ENCODE data around the gene VOPP1. TPM values are rescaled to one million over a fixed set of nuclear protein-coding genes. Genes with fewer than 3 reads are reported as not detected.
A peak's percentile ranks its signal among the peaks of the same experiment; 100 is the strongest.

Gene VOPP1
- total RNA-seq, 4 donors from 2014 or later: 63.9 to 79.2 (median 72.4) TPM

GRCh38 chr7:55469721-55470120 lies 102.6 kb downstream of the VOPP1 start:
- peak overlapping the region in 3 of 4 donors; percentile 34 to 69 (median 49) for H3K27ac ChIP-seq
- DNase-seq: peak in 1 of 3 donors; percentile 14
- H3K9me3 ChIP-seq: no peaks in the 10 kb centered on the region
- no peaks in the 10 kb centered on the region for H3K27me3 ChIP-seq
- peaks cover 0 to 30% (median 0%) of the 10 kb centered on the region in 3 donors for H3K36me3 ChIP-seq
- H3K4me3 ChIP-seq: no peak overlapping the region
- TF ChIP-seq CTCF (IDR thresholded peaks at IDR 0.05) (no peak), POLR2A (IDR thresholded peaks at IDR 0.05) (no peak)
- H3K4me1 ChIP-seq: peaks cover 0 to 4% (median 0%) of the 10 kb centered on the region in 4 donors

GRCh38 chr7:55469271-55469681 lies 103.0 kb downstream of the VOPP1 start:
- DNase-seq: peak in 2 of 3 donors; percentile 62 to 68
- Histone ChIP-seq H3K36me3 (peaks cover 0 to 34% (median 0%) of the 10 kb centered on the region in 3 donors), H3K4me1 (peaks cover 0 to 4% (median 0%) of the 10 kb centered on the region in 4 donors), H3K27ac (peak overlapping the region in 3 of 4 donors; percentile 34 to 69 (median 49)), H3K9me3 (no peaks in the 10 kb centered on the region), H3K27me3 (no peaks in the 10 kb centered on the region), H3K4me3 (no peak overlapping the region)
- TF ChIP-seq POLR2A (IDR thresholded peaks at IDR 0.05) (no peak), CTCF (IDR thresholded peaks at IDR 0.05) (no peak)

- peaks cover 0 to 4% (median 0%) of the 10 kb centered on the region in 4 donors for H3K4me1 ChIP-seq
- TF ChIP-seq POLR2A (IDR thresholded peaks at IDR 0.05): no peak
- TF ChIP-seq CTCF (IDR thresholded peaks at IDR 0.05): no peak
- H3K36me3 ChIP-seq: peaks cover 0 to 37% (median 0%) of the 10 kb centered on the region in 3 donors
- H3K4me3 ChIP-seq: no peak overlapping the region
- DNase-seq: peak in 1 of 3 donors; percentile 10
- H3K9me3 ChIP-seq: no peaks in the 10 kb centered on the region
- peak overlapping the region in 3 of 4 donors; percentile 6 to 69 (median 33) for H3K27ac ChIP-seq
- no peaks in the 10 kb centered on the region for H3K27me3 ChIP-seq
These were observed 103.8 kb downstream of the VOPP1 start for GRCh38 chr7:55468495-55468894.

GRCh38 chr7:55467047-55467593 lies 105.2 kb downstream of the VOPP1 start:
- H3K9me3 ChIP-seq: no peaks in the 10 kb centered on the region
- TF ChIP-seq POLR2A (IDR thresholded peaks at IDR 0.05) (no peak), CTCF (IDR thresholded peaks at IDR 0.05) (no peak)
- no peak overlapping the region for H3K4me3 ChIP-seq
- no peak overlapping the region for H3K27ac ChIP-seq
- H3K27me3 ChIP-seq: no peaks in the 10 kb centered on the region
- peaks cover 0 to 31% (median 0%) of the 10 kb centered on the region in 3 donors for H3K36me3 ChIP-seq
- peak in 1 of 3 donors; percentile 13 for DNase-seq
- peaks cover 0 to 4% (median 0%) of the 10 kb centered on the region in 4 donors for H3K4me1 ChIP-seq

GRCh38 chr7:55465691-55466090 lies 106.6 kb downstream of the VOPP1 start:
- DNase-seq: no peak
- peaks cover 0 to 4% (median 0%) of the 10 kb centered on the region in 4 donors for H3K4me1 ChIP-seq
- H3K4me3 ChIP-seq: no peak overlapping the region
- no peak overlapping the region for H3K27ac ChIP-seq
- peaks cover 0 to 31% (median 0%) of the 10 kb centered on the region in 3 donors for H3K36me3 ChIP-seq
- H3K9me3 ChIP-seq: peaks cover 0 to 4% (median 0%) of the 10 kb centered on the region in 4 donors
- no peak for TF ChIP-seq POLR2A (IDR thresholded peaks at IDR 0.05)
- no peak for TF ChIP-seq CTCF (IDR thresholded peaks at IDR 0.05)
- no peaks in the 10 kb centered on the region for H3K27me3 ChIP-seq
